ENCODE data around the gene TMPRSS11E. TPM values are rescaled to one million over a fixed set of nuclear protein-coding genes. Genes with fewer than 3 reads are reported as not detected.
"Not testable (repeated sequence)": the region's sequence is repeated elsewhere in the genome, so short reads cannot be mapped to it uniquely, and the experiment has no call there.

TMPRSS11E gene
- total RNA-seq, 2 experiments from 2014 or later: 0.11 TPM; not detected in 1

- Mint-ChIP-seq H3K9me3 (no peaks in the 10 kb centered on the region), H3K4me1 (ENCODE audit: low read depth) (peaks cover 3% of the 10 kb centered on the region), H3K27ac (no peak overlapping the region), H3K27me3 (no peaks in the 10 kb centered on the region), H3K4me3 (no peak overlapping the region), H3K36me3 (ENCODE audit: low read depth) (no peaks in the 10 kb centered on the region)
- no peak for TF ChIP-seq CTCF (IDR thresholded peaks at IDR 0.05)
- no peak for DNase-seq
- CTCF ChIA-PET: no interaction called here
- intact Hi-C loops (cut with micrococcal nuclease): no loop called here
- POLR2A ChIA-PET: no interaction called here
- ATAC-seq: no peak
Observed at GRCh38 chr4:68490826-68491457, 43.7 kb downstream of the TMPRSS11E start.

- H3K4me3 Mint-ChIP-seq: no peak overlapping the region
- no peak for TF ChIP-seq CTCF (IDR thresholded peaks at IDR 0.05)
- H3K4me1 Mint-ChIP-seq (ENCODE audit: low read depth): peaks cover 3% of the 10 kb centered on the region
- no peaks in the 10 kb centered on the region for H3K9me3 Mint-ChIP-seq
- no peaks in the 10 kb centered on the region for H3K27me3 Mint-ChIP-seq
- intact Hi-C loops (cut with micrococcal nuclease): loop anchor here (5.0 kb wide), 1 partner anchor 678 kb away; no protein-coding TSS in a partner anchor
- ATAC-seq (no peak), DNase-seq (no peak)
- no peaks in the 10 kb centered on the region for H3K36me3 Mint-ChIP-seq (ENCODE audit: low read depth)
- no peak overlapping the region for H3K27ac Mint-ChIP-seq
- POLR2A ChIA-PET: no interaction called here
- CTCF ChIA-PET: interaction anchor here (0.9 kb wide), 1 partner anchor 10 kb away, joined by 4 read pairs; no protein-coding TSS in a partner anchor
Observed at GRCh38 chr4:68494688-68495087, 47.4 kb downstream of the TMPRSS11E start.

- peak; percentile 86 for TF ChIP-seq CTCF (IDR thresholded peaks at IDR 0.05)
- DNase-seq (peak; percentile 73), ATAC-seq (peak; percentile 97)
- Mint-ChIP-seq H3K27me3 (no peaks in the 10 kb centered on the region), H3K4me3 (no peak overlapping the region), H3K36me3 (ENCODE audit: low read depth) (no peaks in the 10 kb centered on the region), H3K9me3 (no peaks in the 10 kb centered on the region), H3K4me1 (ENCODE audit: low read depth) (peaks cover 3% of the 10 kb centered on the region), H3K27ac (no peak overlapping the region)
- POLR2A ChIA-PET: no interaction called here
- intact Hi-C loops (cut with micrococcal nuclease): loop anchor here (5.0 kb wide), 1 partner anchor 674 kb away; no protein-coding TSS in a partner anchor
- CTCF ChIA-PET: interaction anchor here (0.7 to 1.5 kb wide), 16 partner anchors 9 to 822 kb away, joined by 3 to 9 read pairs (median 3); no protein-coding TSS in a partner anchor
Observed at GRCh38 chr4:68498413-68499007, 51.2 kb downstream of the TMPRSS11E start.

GRCh38 chr4:68499021-68499420, 51.8 kb downstream of the TMPRSS11E start:
- no peak for TF ChIP-seq CTCF (IDR thresholded peaks at IDR 0.05)
- CTCF ChIA-PET: interaction anchor here (0.7 to 1.5 kb wide), 12 partner anchors 9 to 128 kb away, joined by 3 to 9 read pairs (median 4); no protein-coding TSS in a partner anchor
- Mint-ChIP-seq H3K36me3 (ENCODE audit: low read depth) (no peaks in the 10 kb centered on the region), H3K27me3 (no peaks in the 10 kb centered on the region), H3K4me1 (ENCODE audit: low read depth) (peaks cover 3% of the 10 kb centered on the region), H3K4me3 (no peak overlapping the region), H3K9me3 (no peaks in the 10 kb centered on the region), H3K27ac (no peak overlapping the region)
- no peak for DNase-seq
- intact Hi-C loops (cut with micrococcal nuclease): loop anchor here (5.0 kb wide), 1 partner anchor 673 kb away; no protein-coding TSS in a partner anchor
- ATAC-seq: no peak
- POLR2A ChIA-PET: no interaction called here

GRCh38 chr4:68503462-68503861, 56.2 kb downstream of the TMPRSS11E start:
- POLR2A ChIA-PET: not testable (repeated sequence)

GRCh38 chr4:68504836-68505235, 57.6 kb downstream of the TMPRSS11E start:
- H3K4me3 Mint-ChIP-seq; H3K36me3 Mint-ChIP-seq (ENCODE audit: low read depth); H3K9me3 Mint-ChIP-seq; POLR2A ChIA-PET; CTCF ChIA-PET; H3K27ac Mint-ChIP-seq; intact Hi-C loops (cut with micrococcal nuclease); ATAC-seq; H3K27me3 Mint-ChIP-seq: not testable (repeated sequence)
- peaks cover 15% of the 10 kb centered on the region for H3K4me1 Mint-ChIP-seq (ENCODE audit: low read depth)
- DNase-seq: peak; percentile 11

More at GRCh38 chr4:68503462-68503861, 56.2 kb downstream of the TMPRSS11E start:
- H3K27ac Mint-ChIP-seq; DNase-seq; intact Hi-C loops (cut with micrococcal nuclease); ATAC-seq; H3K36me3 Mint-ChIP-seq (ENCODE audit: low read depth); H3K9me3 Mint-ChIP-seq; H3K4me3 Mint-ChIP-seq; H3K27me3 Mint-ChIP-seq: not testable (repeated sequence)
- H3K4me1 Mint-ChIP-seq (ENCODE audit: low read depth): peaks cover 15% of the 10 kb centered on the region
- CTCF ChIA-PET: interaction anchor here (0.6 kb wide), 1 partner anchor 10 kb away, joined by 3 read pairs; no protein-coding TSS in a partner anchor

GRCh38 chr4:68505452-68505851, 58.2 kb downstream of the TMPRSS11E start:
- DNase-seq; H3K4me3 Mint-ChIP-seq; H3K9me3 Mint-ChIP-seq; H3K36me3 Mint-ChIP-seq (ENCODE audit: low read depth); intact Hi-C loops (cut with micrococcal nuclease); H3K27me3 Mint-ChIP-seq; CTCF ChIA-PET; ATAC-seq; POLR2A ChIA-PET; H3K27ac Mint-ChIP-seq: not testable (repeated sequence)
- peaks cover 15% of the 10 kb centered on the region for H3K4me1 Mint-ChIP-seq (ENCODE audit: low read depth)

Measured in activated CD8-positive, alpha-beta T cell treated with anti-CD3 and anti-CD28 coated beads for 36 hours (primary cell).